ENCODE data around the gene TNS2.

- TF ChIP-seq POLR2A (IDR thresholded peaks at IDR 0.05) (no peak), CTCF (IDR thresholded peaks at IDR 0.05) (no peak)
These were observed 57.3 kb downstream of the TNS2 start for GRCh38 chr12:53107122-53107521.

Data from upper lobe of left lung (tissue), 4 donors.